DMS53 (cell line): ENCODE results near the gene PBXIP1.
A peak's percentile ranks its signal among the peaks of the same experiment; 100 is the strongest.
"Not testable (repeated sequence)": the region's sequence is repeated elsewhere in the genome, so short reads cannot be mapped to it uniquely, and the experiment has no call there.

Source experiments
- DNase-seq: peaks from one replicate; lab custom pipeline; 2025; lab: John Stamatoyannopoulos, UW

Gene PBXIP1

DNA sequence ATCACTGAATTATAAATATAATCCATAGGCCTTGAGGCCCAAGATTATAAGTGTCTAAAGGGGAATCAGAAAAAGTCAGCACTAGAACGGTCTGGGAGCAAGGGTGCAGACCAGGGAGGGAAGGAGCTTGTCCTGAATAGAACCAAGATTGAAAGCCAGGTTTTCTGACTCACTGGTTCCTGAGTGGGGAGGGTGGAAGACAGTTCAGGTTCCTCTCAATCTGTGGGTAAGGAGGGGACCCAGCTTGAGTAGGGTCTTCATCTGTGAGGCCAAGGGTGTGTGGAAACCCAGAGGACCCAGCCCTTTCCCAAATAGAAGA is 38.3 kb upstream of the PBXIP1 start:
- DNase-seq, result no peak

GRCh38 chr1:154993572-154994268 is 37.8 kb upstream of the PBXIP1 start, which contains the start of gene LENEP:
LENEP (plus strand) TSS chr1:154993586; CDS start chr1:154993608, 22 bp downstream.
- peak; percentile 43 for DNase-seq

DNA sequence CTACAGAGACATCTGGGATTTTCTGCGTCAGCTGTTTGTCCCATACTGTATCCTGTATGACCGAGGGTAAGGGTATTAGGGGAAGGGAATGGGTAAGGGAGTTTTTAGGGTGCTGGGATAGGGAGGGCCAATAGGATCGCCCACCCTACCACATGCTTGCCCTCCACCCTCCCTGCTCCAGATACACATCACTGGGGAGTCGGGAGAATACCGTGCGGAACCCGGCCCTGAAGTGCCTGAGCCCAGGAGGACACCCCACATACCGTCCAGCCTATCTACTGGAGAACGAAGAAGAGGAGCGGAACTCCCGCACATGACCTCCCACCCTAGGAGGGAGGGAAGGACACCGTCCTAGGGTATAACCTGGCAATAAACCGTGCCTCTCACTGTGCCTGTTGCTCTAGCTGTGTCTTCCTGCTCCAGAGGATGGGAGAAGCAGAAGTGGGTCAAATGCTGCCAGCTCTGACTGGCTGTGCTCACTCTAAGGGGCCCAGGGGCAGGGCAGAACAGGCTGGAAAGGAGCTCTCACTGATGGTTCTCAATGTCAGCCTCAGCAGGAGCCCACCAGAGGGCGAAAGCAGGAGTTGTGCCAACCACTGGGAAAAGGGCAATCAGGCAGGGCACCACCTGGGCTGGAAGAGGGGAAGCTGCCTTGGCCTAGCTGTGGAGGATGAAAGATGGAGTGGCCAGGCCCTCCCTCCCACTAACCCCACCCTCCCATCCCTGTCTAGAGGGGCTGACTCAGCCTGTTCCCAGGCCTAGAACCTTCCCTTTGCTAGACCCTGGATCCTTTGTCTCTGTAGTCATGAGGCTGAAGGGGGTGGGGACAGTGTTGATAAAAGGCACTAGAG is 37.0 kb upstream of the PBXIP1 start:
- peak; percentile 64 for DNase-seq

DNA sequence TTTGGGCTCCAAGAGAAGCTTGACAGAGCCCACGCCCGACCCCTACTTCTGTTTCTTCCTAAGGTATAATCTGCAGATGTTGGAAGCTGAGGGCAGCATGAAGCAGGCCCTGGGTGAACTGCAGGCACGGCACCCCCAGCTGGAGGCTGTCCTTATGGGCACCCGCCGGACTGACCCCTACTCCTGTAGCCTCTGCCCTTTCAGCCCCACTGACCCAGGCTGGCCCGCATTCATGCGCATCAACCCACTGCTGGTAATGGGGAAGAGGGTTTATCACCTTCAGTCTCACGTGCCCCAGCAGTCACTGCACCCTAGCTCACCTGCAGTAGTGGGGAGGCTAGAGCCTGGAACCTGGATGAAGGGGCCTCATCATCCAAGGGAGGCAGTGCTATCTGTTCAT is 34.4 kb upstream of the PBXIP1 start:
- no peak for DNase-seq

DNA sequence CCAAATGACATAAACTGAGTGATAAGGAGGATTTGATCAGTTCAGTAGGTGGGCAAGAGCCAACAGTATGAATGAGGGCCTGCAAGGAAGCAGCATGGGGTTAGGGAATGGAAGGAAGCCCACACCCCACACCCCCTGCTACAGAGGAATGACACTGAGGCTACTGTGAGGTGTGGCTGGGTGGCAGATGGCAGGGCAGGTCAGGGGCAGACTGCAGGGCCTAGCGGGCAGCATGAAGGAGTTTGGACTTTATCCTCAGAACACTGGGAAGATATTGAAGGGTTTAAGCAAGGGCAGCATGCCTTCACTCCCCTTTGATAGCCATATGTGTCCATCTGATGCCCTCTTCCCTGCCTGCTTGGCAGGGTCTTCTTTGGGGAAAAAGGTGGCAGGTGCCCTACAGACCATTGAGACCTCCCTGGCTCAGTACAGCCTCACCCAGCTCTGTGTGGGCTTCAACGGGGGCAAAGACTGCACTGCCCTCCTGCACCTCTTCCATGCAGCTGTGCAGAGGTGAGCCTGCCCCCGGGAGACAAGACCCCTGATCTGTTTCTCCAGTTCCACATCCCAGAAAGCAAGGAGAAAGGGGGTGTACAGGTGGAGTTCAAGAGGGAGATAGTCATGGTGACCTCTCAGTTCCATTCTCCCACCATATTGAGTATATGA is 33.4 kb upstream of the PBXIP1 start:
- no peak for DNase-seq

DNA sequence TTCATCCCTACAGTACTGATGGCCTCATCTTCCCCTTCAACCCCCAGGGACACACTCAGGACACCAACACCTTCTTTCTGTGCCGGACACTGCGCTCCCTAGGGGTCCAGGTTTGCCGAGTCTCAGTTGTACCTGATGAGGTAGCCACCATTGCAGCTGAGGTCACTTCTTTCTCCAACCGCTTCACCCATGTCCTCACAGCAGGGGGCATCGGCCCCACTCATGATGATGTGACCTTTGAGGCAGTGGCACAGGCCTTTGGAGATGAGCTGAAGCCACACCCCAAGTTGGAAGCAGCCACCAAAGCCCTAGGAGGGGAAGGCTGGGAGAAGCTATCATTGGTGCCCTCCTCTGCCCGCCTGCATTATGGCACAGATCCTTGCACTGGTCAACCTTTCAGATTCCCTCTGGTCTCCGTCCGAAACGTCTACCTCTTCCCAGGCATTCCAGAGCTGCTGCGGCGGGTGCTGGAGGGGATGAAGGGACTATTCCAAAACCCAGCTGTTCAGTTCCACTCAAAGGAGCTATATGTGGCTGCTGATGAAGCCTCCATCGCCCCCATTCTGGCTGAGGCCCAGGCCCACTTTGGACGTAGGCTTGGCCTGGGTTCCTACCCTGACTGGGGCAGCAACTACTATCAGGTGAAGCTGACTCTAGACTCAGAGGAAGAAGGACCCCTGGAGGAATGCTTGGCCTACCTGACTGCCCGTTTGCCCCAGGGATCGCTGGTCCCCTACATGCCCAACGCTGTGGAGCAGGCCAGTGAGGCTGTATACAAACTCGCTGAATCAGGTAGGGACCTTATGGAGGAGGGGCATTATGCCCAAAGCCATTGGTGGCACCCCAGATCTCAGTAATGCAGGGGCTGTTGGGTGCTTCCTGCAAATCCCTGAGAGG is 32.4 kb upstream of the PBXIP1 start:
- DNase-seq, result no peak

- DNase-seq, result no peak
These were observed 31.4 kb upstream of the PBXIP1 start for GRCh38 chr1:154987326-154987725.

DNA sequence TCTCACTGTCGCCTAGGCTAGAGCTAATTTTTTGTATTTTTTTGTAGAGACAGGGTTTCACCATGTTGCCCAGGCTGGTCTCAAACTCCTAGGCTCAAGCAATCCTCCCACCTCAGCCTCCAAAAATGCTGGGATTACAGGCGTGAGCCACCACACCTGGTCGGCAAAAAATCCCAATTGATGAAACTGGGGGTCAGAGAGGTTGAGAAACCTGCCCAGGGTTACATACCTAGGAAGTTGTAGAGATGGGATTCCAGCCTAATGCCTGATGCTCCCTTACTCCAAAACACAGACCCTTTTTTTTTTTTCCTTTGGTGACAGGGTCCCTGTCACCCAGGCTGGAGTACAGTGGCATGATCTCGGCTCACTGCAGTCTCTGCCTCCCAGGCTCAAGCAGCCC is 30.8 kb upstream of the PBXIP1 start:
- DNase-seq, result not testable (repeated sequence)

- DNase-seq, result peak; percentile 37
These were observed 28.0 kb upstream of the PBXIP1 start for GRCh38 chr1:154983776-154984466.

DNA sequence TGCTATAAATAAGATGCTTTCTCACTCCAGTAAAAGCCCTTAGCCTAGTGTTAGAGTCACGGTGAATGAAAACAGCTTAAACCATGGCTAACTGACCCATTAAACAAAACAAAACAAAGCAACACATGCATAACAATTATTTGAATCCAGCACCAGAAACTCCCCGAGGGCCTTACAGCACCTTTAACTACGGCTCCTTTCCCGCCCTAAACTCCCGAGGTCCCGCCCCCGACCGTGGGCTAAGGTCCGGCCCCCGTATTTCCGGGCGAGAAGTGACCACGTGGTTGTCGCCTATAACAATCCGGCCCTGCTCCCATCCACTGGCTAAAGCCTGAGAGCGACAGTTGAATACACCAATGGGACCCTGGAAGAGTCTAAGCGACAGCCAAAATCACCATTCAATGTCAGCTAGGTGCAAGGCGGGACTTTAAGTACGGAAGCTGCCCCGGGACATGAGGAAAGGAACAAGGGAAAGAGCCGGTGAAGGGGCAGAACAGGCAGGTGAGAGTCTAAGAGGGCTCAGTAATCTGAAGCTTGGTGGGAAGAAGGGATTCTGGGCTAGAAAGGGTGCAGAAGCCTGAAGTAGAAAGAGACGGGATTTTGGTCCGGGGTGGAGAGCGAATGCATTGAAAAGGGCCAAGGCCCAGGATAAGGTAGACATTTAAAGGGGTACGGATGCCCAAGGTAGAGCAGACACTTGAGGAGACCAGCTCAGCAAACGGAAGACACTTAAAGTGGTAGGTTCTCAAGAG is 27.2 kb upstream of the PBXIP1 start, which contains the start of gene FLAD1:
Gene FLAD1 (plus strand): TSS at position 448 of the 752 bp plus-strand sequence. CDS start 351 bp downstream, outside the sequence.
- DNase-seq, result peak; percentile 100

DNA sequence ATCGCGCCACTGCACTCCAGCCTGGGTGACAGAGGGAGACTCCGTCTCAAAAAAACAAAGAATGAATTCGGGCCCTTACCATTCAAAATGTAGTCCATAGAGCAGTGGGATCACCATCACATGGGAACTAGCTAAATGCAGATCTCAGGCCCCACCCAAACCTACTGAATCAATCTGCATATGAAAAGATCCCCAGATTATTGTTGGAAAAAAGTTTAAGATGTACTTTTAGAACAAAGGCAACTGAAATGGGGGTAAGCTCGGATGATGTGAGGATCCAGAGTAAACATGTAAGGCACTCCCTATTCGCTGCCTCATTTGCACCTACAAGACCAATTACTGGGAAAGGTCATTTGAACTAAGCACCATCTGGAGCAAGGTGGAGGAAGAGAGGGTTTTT is 26.4 kb upstream of the PBXIP1 start:
- DNase-seq, result peak; percentile 54

- no peak for DNase-seq
These were observed 22.5 kb upstream of the PBXIP1 start for GRCh38 chr1:154978360-154978759.

GRCh38 chr1:154977762-154978161 is 21.9 kb upstream of the PBXIP1 start:
- DNase-seq, result not testable (repeated sequence)

DNA sequence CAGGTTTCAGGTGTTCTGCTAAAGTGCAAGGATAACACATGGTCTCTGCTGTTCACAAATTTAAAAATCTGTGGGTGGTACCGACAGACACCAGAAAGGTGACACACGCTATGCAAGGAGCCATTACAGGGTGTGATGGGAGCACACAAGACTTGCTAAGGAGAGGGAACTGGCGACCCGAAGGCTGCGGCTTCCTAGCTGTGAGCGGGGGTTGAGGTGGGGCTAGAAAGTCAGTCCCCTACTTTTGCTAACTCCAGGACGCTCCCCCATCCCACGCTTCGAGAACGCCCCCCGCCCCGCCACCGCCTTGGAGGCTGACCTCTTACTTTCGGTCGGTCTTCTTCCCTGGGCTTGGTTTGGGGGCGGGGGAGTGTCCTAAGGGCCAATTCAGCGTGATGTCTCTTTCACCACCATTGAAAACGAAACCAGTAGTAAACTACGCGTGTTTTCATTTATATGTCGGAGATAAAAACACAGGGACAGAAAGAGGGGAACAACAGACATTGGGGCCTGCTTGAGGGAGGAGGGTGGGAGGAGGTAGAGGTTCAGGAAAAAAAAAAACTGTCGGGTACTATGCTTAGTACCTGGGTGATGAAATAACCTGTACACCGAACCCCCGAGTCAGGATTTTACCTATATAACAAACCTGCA is 19.6 kb upstream of the PBXIP1 start:
- DNase-seq, result peak; percentile 69

- DNase-seq, result peak; percentile 96
These were observed 19.0 kb upstream of the PBXIP1 start for GRCh38 chr1:154974808-154975408.

- DNase-seq, result peak; percentile 100
These were observed 18.4 kb upstream of the PBXIP1 start, which contains the start of gene CKS1B for GRCh38 chr1:154974102-154974807. CKS1B (plus strand) TSS chr1:154974681; CDS start chr1:154974746, 65 bp downstream.

- peak; percentile 98 for DNase-seq
These were observed 17.6 kb upstream of the PBXIP1 start for GRCh38 chr1:154973344-154974101.
